Hepatocyte (in vitro differentiated cells): ENCODE measurements around the gene GPR61. TPM values are rescaled to one million over a fixed set of nuclear protein-coding genes. Genes with fewer than 3 reads are reported as not detected.

ENCODE experiments used
- DNase-seq: peaks from one replicate; pipeline ENCODE4 v3.0.0-alpha.2; 2016; ENCODE audit warnings: low spot score
- H2AFZ ChIP-seq: fragments of 200-600 bp; sonication (generic); 2 replicates; pipeline ENCODE4 v1.6.0; 2016; ENCODE audit warnings: antibody characterized with exemption, mild to moderate bottlenecking
- H3K27ac ChIP-seq: fragments of 200-600 bp; sonication (generic); 2 replicates; pipeline ENCODE4 v1.5.1; 2016; ENCODE audit warnings: mild to moderate bottlenecking
- H3K27me3 ChIP-seq: fragments of 200-600 bp; sonication (generic); 2 replicates; pipeline ENCODE4 v1.6.1; 2016
- H3K36me3 ChIP-seq: fragments of 200-600 bp; sonication (generic); replicated peaks from 2 replicates; pipeline ENCODE4 v1.5.1; 2016; ENCODE audit warnings: low read depth; ENCODE audit not compliant: insufficient read depth
- H3K4me1 ChIP-seq: fragments of 200-600 bp; sonication (generic); 2 replicates; pipeline ENCODE4 v1.5.1; 2016; ENCODE audit warnings: mild to moderate bottlenecking, moderate library complexity; ENCODE audit not compliant: insufficient read depth
- H3K4me2 ChIP-seq: fragments of 200-600 bp; sonication (generic); 2 replicates; pipeline ENCODE4 v1.6.0; 2016
- H3K4me3 ChIP-seq: fragments of 200-600 bp; sonication (generic); 2 replicates; pipeline ENCODE4 v1.5.1; 2016; ENCODE audit warnings: mild to moderate bottlenecking
- H3K79me2 ChIP-seq: fragments of 200-600 bp; sonication (generic); 2 replicates; pipeline ENCODE4 v1.6.0; 2017; ENCODE audit warnings: mild to moderate bottlenecking
- H3K9me2 ChIP-seq: fragments of 200-600 bp; sonication (generic); replicated peaks from 2 replicates; pipeline ENCODE4 v1.6.0; 2017; ENCODE audit warnings: mild to moderate bottlenecking; ENCODE audit not compliant: insufficient read depth
- H3K9me3 ChIP-seq: fragments of 200-600 bp; sonication (generic); 2 replicates; pipeline ENCODE4 v1.5.1; 2016; ENCODE audit warnings: low read depth, mild to moderate bottlenecking
- H4K20me1 ChIP-seq: fragments of 200-600 bp; sonication (generic); 2 replicates; pipeline ENCODE4 v1.6.0; 2016; ENCODE audit warnings: mild to moderate bottlenecking; ENCODE audit not compliant: insufficient read depth, poor library complexity, severe bottlenecking
- CTCF ChIP-seq: fragments of 200-600 bp; sonication (generic); IDR thresholded peaks from 2 replicates; pipeline ENCODE4 v1.5.1; 2016; ENCODE audit warnings: antibody characterized with exemption, mild to moderate bottlenecking; ENCODE audit not compliant: poor library complexity
- EZH2 ChIP-seq: fragments of 200-600 bp; sonication (generic); IDR thresholded peaks from 2 replicates; pipeline ENCODE4 v1.6.1; 2016; ENCODE audit warnings: antibody characterized with exemption, mild to moderate bottlenecking, borderline replicate concordance
- EZH2phosphoT487 ChIP-seq: fragments of 200-600 bp; sonication (generic); IDR thresholded peaks from one replicate; pipeline ENCODE4 v1.6.1; 2018; ENCODE audit warnings: antibody characterized with exemption, mild to moderate bottlenecking, low read depth, moderate library complexity; ENCODE audit not compliant: unreplicated experiment, severe bottlenecking
- WGBS: methylation state at CpG from one replicate; pipeline ENCODE4 v1.1.6; 2016; ENCODE audit warnings: low lambda C conversion rate; ENCODE audit errors: missing lambda C conversion rate; 5-methylcytosine and 5-hydroxymethylcytosine counted together
- polyA plus RNA-seq: library from polyadenylated mRNA; unstranded; fragments of >200 nt; fragmentation: Nextera tagmentation; extraction: Ambion mirVana; gene quantifications from 2 replicates; pipeline ENCODE4 v1.2.1, GENCODE V29; 2016
- total RNA-seq: library from RNA; depleted of rRNA; stranded (reverse); fragments of >200 nt; gene quantifications from 2 replicates; pipeline ENCODE4 v1.2.3, GENCODE V29; 2014

GPR61 gene
- total and polyA plus RNA-seq, 2 experiments from 2014 or later = 0.50 to 1.1 TPM

- TF ChIP-seq EZH2 (no peak), CTCF (no peak), EZH2phosphoT487 (no peak)
- Histone ChIP-seq H3K27me3 (no peaks in the 10 kb centered on the region), H3K36me3 (no peaks in the 10 kb centered on the region), H3K4me2 (no peak overlapping the region), H3K4me3 (no peak overlapping the region), H4K20me1 (no peaks in the 10 kb centered on the region), H3K4me1 (peaks cover 7% of the 10 kb centered on the region), H3K9me2 (no peaks in the 10 kb centered on the region), H3K27ac (peak overlapping the region; percentile 66), H3K79me2 (peaks cover 17% of the 10 kb centered on the region), H2AFZ (no peak overlapping the region), H3K9me3 (no peaks in the 10 kb centered on the region)
- no peak for DNase-seq
- 95% methylated on average over 7 of the region's 7 CpGs for WGBS
Observed at GRCh38 chr1:109499081-109499480, 40.6 kb upstream of the GPR61 start.

- WGBS = 74% methylated on average over 4 of the region's 4 CpGs
- no peaks in the 10 kb centered on the region for H3K27me3 ChIP-seq
- no peaks in the 10 kb centered on the region for H3K9me2 ChIP-seq
- H3K9me3 ChIP-seq = no peaks in the 10 kb centered on the region
- peaks cover 2% of the 10 kb centered on the region for H3K4me1 ChIP-seq
- TF ChIP-seq CTCF (peak; percentile 42), EZH2phosphoT487 (no peak)
- no peak overlapping the region for H3K4me3 ChIP-seq
- H3K4me2 ChIP-seq = no peak overlapping the region
- peak overlapping the region; percentile 66 for H3K27ac ChIP-seq
- no peaks in the 10 kb centered on the region for H4K20me1 ChIP-seq
- H3K79me2 ChIP-seq = peaks cover 11% of the 10 kb centered on the region
- H2AFZ ChIP-seq = no peak overlapping the region
- peak; percentile 74 for DNase-seq
- H3K36me3 ChIP-seq = no peaks in the 10 kb centered on the region
Observed at GRCh38 chr1:109499661-109500536, 39.8 kb upstream of the GPR61 start.

GRCh38 chr1:109500941-109501381 lies 38.7 kb upstream of the GPR61 start:
- Histone ChIP-seq H3K27me3 (no peaks in the 10 kb centered on the region), H3K4me3 (no peak overlapping the region), H3K9me3 (no peaks in the 10 kb centered on the region), H3K27ac (peak overlapping the region; percentile 43), H3K36me3 (no peaks in the 10 kb centered on the region), H3K79me2 (peaks cover 3% of the 10 kb centered on the region), H3K4me1 (no peaks in the 10 kb centered on the region), H3K4me2 (no peak overlapping the region), H3K9me2 (no peaks in the 10 kb centered on the region), H2AFZ (no peak overlapping the region), H4K20me1 (no peaks in the 10 kb centered on the region)
- WGBS = 52% methylated on average over 5 of the region's 5 CpGs
- TF ChIP-seq EZH2 = no peak
- TF ChIP-seq EZH2phosphoT487 = no peak
- TF ChIP-seq CTCF = no peak
- no peak for DNase-seq
